Measurements from ENCODE around the gene MYRF. TPM values are rescaled to one million over a fixed set of nuclear protein-coding genes. Genes with fewer than 3 reads are reported as not detected.

Gene MYRF
- total RNA-seq, 1 experiment from 2014 or later = 91.4 TPM

DNA sequence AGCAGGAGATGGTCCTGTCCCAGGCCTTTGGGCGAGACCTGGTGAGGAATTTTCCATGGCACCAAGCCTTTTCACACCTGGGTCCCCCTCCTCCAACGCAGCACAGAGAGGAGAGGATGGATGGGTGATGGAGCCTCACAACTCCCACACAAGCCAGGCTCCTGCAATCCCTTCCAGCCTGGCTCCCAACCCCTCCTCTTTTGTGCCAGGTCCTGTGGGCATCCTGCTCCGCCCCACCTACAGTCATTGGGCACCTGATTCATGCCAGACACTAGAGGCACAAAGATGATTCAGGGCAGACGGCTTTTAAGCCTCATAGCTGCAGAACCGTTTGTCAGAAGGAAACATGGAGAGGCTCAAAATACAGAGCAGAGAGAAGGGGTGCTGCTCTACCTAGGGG lies 16.1 kb upstream of the MYRF start:
- no peak overlapping the region for H3K4me3 Mint-ChIP-seq (ENCODE audit: low read depth, unreplicated experiment)
- no peaks in the 10 kb centered on the region for H3K27me3 Mint-ChIP-seq (ENCODE audit: unreplicated experiment)
- no TSS peak for BruUV-seq (replicated peaks)
- H3K36me3 Mint-ChIP-seq (ENCODE audit: insufficient read depth, unreplicated experiment) = peaks cover 34% of the 10 kb centered on the region
- intact Hi-C loops (cut with micrococcal nuclease; ENCODE audit: unreplicated experiment) = no loop called here
- DNase-seq = no peak
- H3K27ac Mint-ChIP-seq (ENCODE audit: unreplicated experiment) = no peak overlapping the region
- no peaks in the 10 kb centered on the region for H3K9me3 Mint-ChIP-seq (ENCODE audit: low read depth, unreplicated experiment)
- CTCF ChIA-PET = interaction anchor here (0.6 kb wide), 1 partner anchor 43 kb away, joined by 4 read pairs; no protein-coding TSS in a partner anchor
- peaks cover 10% of the 10 kb centered on the region for H3K4me1 Mint-ChIP-seq (ENCODE audit: low read depth, unreplicated experiment)
- TF ChIP-seq, protein P1, sequence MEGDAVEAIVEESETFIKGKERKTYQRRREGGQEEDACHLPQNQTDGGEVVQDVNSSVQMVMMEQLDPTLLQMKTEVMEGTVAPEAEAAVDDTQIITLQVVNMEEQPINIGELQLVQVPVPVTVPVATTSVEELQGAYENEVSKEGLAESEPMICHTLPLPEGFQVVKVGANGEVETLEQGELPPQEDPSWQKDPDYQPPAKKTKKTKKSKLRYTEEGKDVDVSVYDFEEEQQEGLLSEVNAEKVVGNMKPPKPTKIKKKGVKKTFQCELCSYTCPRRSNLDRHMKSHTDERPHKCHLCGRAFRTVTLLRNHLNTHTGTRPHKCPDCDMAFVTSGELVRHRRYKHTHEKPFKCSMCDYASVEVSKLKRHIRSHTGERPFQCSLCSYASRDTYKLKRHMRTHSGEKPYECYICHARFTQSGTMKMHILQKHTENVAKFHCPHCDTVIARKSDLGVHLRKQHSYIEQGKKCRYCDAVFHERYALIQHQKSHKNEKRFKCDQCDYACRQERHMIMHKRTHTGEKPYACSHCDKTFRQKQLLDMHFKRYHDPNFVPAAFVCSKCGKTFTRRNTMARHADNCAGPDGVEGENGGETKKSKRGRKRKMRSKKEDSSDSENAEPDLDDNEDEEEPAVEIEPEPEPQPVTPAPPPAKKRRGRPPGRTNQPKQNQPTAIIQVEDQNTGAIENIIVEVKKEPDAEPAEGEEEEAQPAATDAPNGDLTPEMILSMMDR (IDR thresholded peaks at IDR 0.05; ENCODE audit: unreplicated experiment) = no peak

DNA sequence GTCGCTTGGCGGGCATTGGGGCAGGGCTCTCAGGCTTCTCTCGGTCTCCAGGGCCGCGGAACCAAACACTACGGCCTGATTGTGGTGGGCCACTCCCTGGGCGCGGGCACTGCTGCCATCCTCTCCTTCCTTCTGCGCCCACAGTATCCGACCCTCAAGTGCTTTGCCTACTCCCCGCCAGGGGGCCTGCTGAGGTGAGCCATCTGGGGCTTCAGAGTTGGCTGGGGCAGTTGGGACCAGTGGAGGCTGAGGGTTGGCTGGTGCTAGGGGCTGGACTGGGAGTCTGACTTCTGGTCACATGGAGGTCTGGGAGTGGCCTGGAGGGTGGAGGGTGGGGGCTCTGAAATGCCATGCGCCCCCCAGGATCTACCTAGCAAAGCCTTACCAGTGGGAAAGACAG lies 15.3 kb upstream of the MYRF start:
- Mint-ChIP-seq H3K36me3 (ENCODE audit: insufficient read depth, unreplicated experiment) (peaks cover 33% of the 10 kb centered on the region), H3K9me3 (ENCODE audit: low read depth, unreplicated experiment) (no peaks in the 10 kb centered on the region), H3K4me3 (ENCODE audit: low read depth, unreplicated experiment) (no peak overlapping the region), H3K27ac (ENCODE audit: unreplicated experiment) (no peak overlapping the region), H3K27me3 (ENCODE audit: unreplicated experiment) (no peaks in the 10 kb centered on the region), H3K4me1 (ENCODE audit: low read depth, unreplicated experiment) (peaks cover 13% of the 10 kb centered on the region)
- TF ChIP-seq, protein P1 (IDR thresholded peaks at IDR 0.05; ENCODE audit: unreplicated experiment) = no peak
- intact Hi-C loops (cut with micrococcal nuclease; ENCODE audit: unreplicated experiment) = no loop called here
- no TSS peak for BruUV-seq (replicated peaks)
- CTCF ChIA-PET = no interaction called here
- no peak for DNase-seq

- TF ChIP-seq, protein P1 (IDR thresholded peaks at IDR 0.05; ENCODE audit: unreplicated experiment) = no peak
- Mint-ChIP-seq H3K36me3 (ENCODE audit: insufficient read depth, unreplicated experiment) (peaks cover 28% of the 10 kb centered on the region), H3K27me3 (ENCODE audit: unreplicated experiment) (no peaks in the 10 kb centered on the region), H3K4me3 (ENCODE audit: low read depth, unreplicated experiment) (no peak overlapping the region), H3K27ac (ENCODE audit: unreplicated experiment) (no peak overlapping the region), H3K9me3 (ENCODE audit: low read depth, unreplicated experiment) (no peaks in the 10 kb centered on the region), H3K4me1 (ENCODE audit: low read depth, unreplicated experiment) (peaks cover 20% of the 10 kb centered on the region)
- intact Hi-C loops (cut with micrococcal nuclease; ENCODE audit: unreplicated experiment) = no loop called here
- CTCF ChIA-PET = no interaction called here
- BruUV-seq (replicated peaks) = no TSS peak
- DNase-seq = no peak
Measured at GRCh38 chr11:61737636-61738386, 14.6 kb upstream of the MYRF start.

DNA sequence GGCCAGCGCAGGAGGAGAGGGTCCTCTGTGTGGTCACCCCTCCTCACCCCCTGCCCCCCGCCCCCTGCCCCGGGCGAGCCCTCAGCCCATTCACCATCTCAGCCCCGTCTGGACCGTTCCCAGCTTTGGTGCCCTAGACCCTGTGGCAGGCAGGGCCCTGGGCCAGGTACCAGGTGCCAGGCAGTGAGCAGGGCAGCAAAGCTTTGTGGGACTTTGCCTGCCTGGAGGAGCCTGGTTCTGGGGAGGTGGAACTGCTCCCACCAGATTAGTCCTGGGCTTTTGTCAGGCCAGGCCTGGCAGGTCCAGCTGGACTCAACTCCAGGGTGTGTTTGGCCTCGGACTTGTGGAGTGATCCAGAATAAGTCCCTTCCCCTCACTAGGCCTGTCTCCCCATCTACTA lies 13.7 kb upstream of the MYRF start:
- Mint-ChIP-seq H3K27me3 (ENCODE audit: unreplicated experiment) (no peaks in the 10 kb centered on the region), H3K4me3 (ENCODE audit: low read depth, unreplicated experiment) (no peak overlapping the region), H3K36me3 (ENCODE audit: insufficient read depth, unreplicated experiment) (peaks cover 21% of the 10 kb centered on the region), H3K4me1 (ENCODE audit: low read depth, unreplicated experiment) (peaks cover 13% of the 10 kb centered on the region), H3K27ac (ENCODE audit: unreplicated experiment) (no peak overlapping the region), H3K9me3 (ENCODE audit: low read depth, unreplicated experiment) (no peaks in the 10 kb centered on the region)
- intact Hi-C loops (cut with micrococcal nuclease; ENCODE audit: unreplicated experiment) = no loop called here
- no peak for DNase-seq
- BruUV-seq (replicated peaks) = no TSS peak
- TF ChIP-seq, protein P1 (IDR thresholded peaks at IDR 0.05; ENCODE audit: unreplicated experiment) = no peak
- CTCF ChIA-PET = no interaction called here
